Memory B cell (primary cell): ENCODE data around the gene PNRC1.
A peak's percentile ranks its signal among the peaks of the same experiment; 100 is the strongest.
"Not testable (repeated sequence)": the region's sequence is repeated elsewhere in the genome, so short reads cannot be mapped to it uniquely, and the experiment has no call there.

Experiments used
- ATAC-seq: fragments of 150-1000 bp; cut with Tn5 transposase; 2 replicates; pipeline ENCODE4 v1.10.0; 2021; ENCODE audit warnings: low read depth, mild to moderate bottlenecking, moderate library complexity
- DNase-seq, 2 donors: peaks; one replicate each; pipeline ENCODE4 v3.0.0; 2022; ENCODE audit warnings: low spot score in 2 of 2
- H3K27ac Mint-ChIP-seq: one replicate; pipeline ENCODE4 v1.8.0; 2022; ENCODE audit warnings: mild to moderate bottlenecking, moderate library complexity, mixed read lengths
- H3K27me3 Mint-ChIP-seq: one replicate; pipeline ENCODE4 v1.8.0; 2022; ENCODE audit warnings: mixed read lengths
- H3K36me3 Mint-ChIP-seq: one replicate; pipeline ENCODE4 v1.8.0; 2022; ENCODE audit warnings: mild to moderate bottlenecking, mixed read lengths
- H3K4me1 Mint-ChIP-seq: one replicate; pipeline ENCODE4 v1.8.0; 2022; ENCODE audit warnings: mixed read lengths
- H3K4me3 Mint-ChIP-seq: one replicate; pipeline ENCODE4 v1.8.0; 2022; ENCODE audit warnings: mild to moderate bottlenecking, moderate library complexity, mixed read lengths
- H3K9me3 Mint-ChIP-seq: one replicate; pipeline ENCODE4 v1.8.0; 2022; ENCODE audit warnings: mixed read lengths

PNRC1 gene

GRCh38 chr6:89080281-89081128, at the start of gene PNRC1:
Gene PNRC1 (plus strand): TSS chr6:89080751. CDS start chr6:89080895, 144 bp downstream.
- Mint-ChIP-seq H3K9me3 (no peaks in the 10 kb centered on the region), H3K27ac (peak within 1 kb of the TSS; percentile 96), H3K4me3 (peak within 1 kb of the TSS; percentile 94), H3K4me1 (peaks cover 19% of the 10 kb centered on the region), H3K36me3 (peaks cover 27% of the 10 kb centered on the region), H3K27me3 (no peaks in the 10 kb centered on the region)
- ATAC-seq (peak; percentile 74), DNase-seq (peak; percentile 99 to 100)

- Mint-ChIP-seq H3K4me3 (no peak overlapping the region), H3K27ac (no peak overlapping the region), H3K36me3 (peaks cover under 1% of the 10 kb centered on the region), H3K4me1 (no peaks in the 10 kb centered on the region), H3K27me3 (peaks cover 4% of the 10 kb centered on the region), H3K9me3 (peaks cover under 1% of the 10 kb centered on the region)
- ATAC-seq: peak; percentile 46
- no peak for DNase-seq
Observed at GRCh38 chr6:89032599-89032998, 48.0 kb upstream of the PNRC1 start.

GRCh38 chr6:89033461-89033860, 47.1 kb upstream of the PNRC1 start:
- Mint-ChIP-seq H3K27ac (no peak overlapping the region), H3K9me3 (peaks cover 5% of the 10 kb centered on the region), H3K27me3 (peaks cover 2% of the 10 kb centered on the region)

GRCh38 chr6:89034116-89034515, 46.4 kb upstream of the PNRC1 start:
- H3K27me3 Mint-ChIP-seq, H3K36me3 Mint-ChIP-seq, H3K4me3 Mint-ChIP-seq, ATAC-seq, H3K27ac Mint-ChIP-seq, H3K4me1 Mint-ChIP-seq, DNase-seq: not testable (repeated sequence)
- H3K9me3 Mint-ChIP-seq: peaks cover 11% of the 10 kb centered on the region

More at GRCh38 chr6:89033461-89033860, 47.1 kb upstream of the PNRC1 start:
- Mint-ChIP-seq H3K4me3 (no peak overlapping the region), H3K4me1 (no peaks in the 10 kb centered on the region), H3K36me3 (peaks cover 2% of the 10 kb centered on the region)
- no peak for ATAC-seq
- no peak for DNase-seq

- DNase-seq: no peak
- peaks cover 13% of the 10 kb centered on the region for H3K9me3 Mint-ChIP-seq
- no peak overlapping the region for H3K27ac Mint-ChIP-seq
- no peak for ATAC-seq
- no peak overlapping the region for H3K4me3 Mint-ChIP-seq
- peaks cover 6% of the 10 kb centered on the region for H3K27me3 Mint-ChIP-seq
- H3K36me3 Mint-ChIP-seq: peaks cover 8% of the 10 kb centered on the region
- H3K4me1 Mint-ChIP-seq: no peaks in the 10 kb centered on the region
Observed at GRCh38 chr6:89034586-89035251, 45.8 kb upstream of the PNRC1 start.

- DNase-seq: no peak
- Mint-ChIP-seq H3K27ac (no peak overlapping the region), H3K36me3 (peaks cover 9% of the 10 kb centered on the region), H3K4me3 (no peak overlapping the region), H3K4me1 (no peaks in the 10 kb centered on the region), H3K27me3 (peaks cover 6% of the 10 kb centered on the region), H3K9me3 (peaks cover 13% of the 10 kb centered on the region)
- no peak for ATAC-seq
Observed at GRCh38 chr6:89035252-89036101, 45.1 kb upstream of the PNRC1 start.

GRCh38 chr6:89037141-89037900, 43.2 kb upstream of the PNRC1 start:
- peaks cover 8% of the 10 kb centered on the region for H3K27me3 Mint-ChIP-seq
- DNase-seq: no peak

GRCh38 chr6:89037901-89038293, 42.7 kb upstream of the PNRC1 start:
- not testable (repeated sequence) for H3K4me3 Mint-ChIP-seq, DNase-seq, ATAC-seq, H3K27ac Mint-ChIP-seq, H3K27me3 Mint-ChIP-seq, H3K4me1 Mint-ChIP-seq
- Mint-ChIP-seq H3K9me3 (peaks cover 15% of the 10 kb centered on the region), H3K36me3 (peaks cover 11% of the 10 kb centered on the region)

More at GRCh38 chr6:89037141-89037900, 43.2 kb upstream of the PNRC1 start:
- H3K36me3 Mint-ChIP-seq: peaks cover 11% of the 10 kb centered on the region
- ATAC-seq: no peak
- no peak overlapping the region for H3K4me3 Mint-ChIP-seq
- H3K9me3 Mint-ChIP-seq: peaks cover 15% of the 10 kb centered on the region
- H3K27ac Mint-ChIP-seq: no peak overlapping the region
- no peaks in the 10 kb centered on the region for H3K4me1 Mint-ChIP-seq

- Mint-ChIP-seq H3K27ac (no peak overlapping the region), H3K36me3 (peaks cover 10% of the 10 kb centered on the region), H3K27me3 (peaks cover 7% of the 10 kb centered on the region), H3K4me1 (peaks cover 7% of the 10 kb centered on the region), H3K9me3 (peaks cover 15% of the 10 kb centered on the region), H3K4me3 (no peak overlapping the region)
- ATAC-seq (no peak), DNase-seq (no peak)
Observed at GRCh38 chr6:89042664-89043063, 37.9 kb upstream of the PNRC1 start.

- H3K9me3 Mint-ChIP-seq: peaks cover 4% of the 10 kb centered on the region
- no peak overlapping the region for H3K4me3 Mint-ChIP-seq
- H3K27me3 Mint-ChIP-seq: peaks cover 2% of the 10 kb centered on the region
- no peak for DNase-seq
- no peak overlapping the region for H3K27ac Mint-ChIP-seq
- H3K36me3 Mint-ChIP-seq: peaks cover 4% of the 10 kb centered on the region
- no peak for ATAC-seq
- H3K4me1 Mint-ChIP-seq: peaks cover 7% of the 10 kb centered on the region
Observed at GRCh38 chr6:89044328-89045010, 36.1 kb upstream of the PNRC1 start.

- peak; percentile 29 for ATAC-seq
- peaks cover 2% of the 10 kb centered on the region for H3K9me3 Mint-ChIP-seq
- H3K36me3 Mint-ChIP-seq: peaks cover 2% of the 10 kb centered on the region
- no peak overlapping the region for H3K4me3 Mint-ChIP-seq
- H3K27me3 Mint-ChIP-seq: peaks cover 2% of the 10 kb centered on the region
- H3K4me1 Mint-ChIP-seq: peaks cover 7% of the 10 kb centered on the region
- no peak for DNase-seq
- H3K27ac Mint-ChIP-seq: no peak overlapping the region
Observed at GRCh38 chr6:89045011-89045387, 35.6 kb upstream of the PNRC1 start.

GRCh38 chr6:89045576-89045975, 35.0 kb upstream of the PNRC1 start:
- no peak overlapping the region for H3K27ac Mint-ChIP-seq
- H3K27me3 Mint-ChIP-seq: peaks cover 2% of the 10 kb centered on the region
- H3K9me3 Mint-ChIP-seq: peaks cover 2% of the 10 kb centered on the region

GRCh38 chr6:89047473-89047872, 33.1 kb upstream of the PNRC1 start:
- Mint-ChIP-seq H3K4me3 (no peak overlapping the region), H3K27ac (no peak overlapping the region), H3K9me3 (no peaks in the 10 kb centered on the region), H3K4me1 (peaks cover 6% of the 10 kb centered on the region), H3K27me3 (no peaks in the 10 kb centered on the region), H3K36me3 (no peaks in the 10 kb centered on the region)
- ATAC-seq (no peak), DNase-seq (no peak)

More at GRCh38 chr6:89045576-89045975, 35.0 kb upstream of the PNRC1 start:
- no peak for DNase-seq
- Mint-ChIP-seq H3K4me1 (peaks cover 7% of the 10 kb centered on the region), H3K36me3 (peaks cover 2% of the 10 kb centered on the region), H3K4me3 (no peak overlapping the region)
- ATAC-seq: no peak
